HG03060 (cell line): ENCODE results near the gene TENT5C.

Source experiments
- ATAC-seq: cut with Tn5 transposase; IDR thresholded peaks from one replicate; pipeline ENCODE4 v1.9.1; 2021; ENCODE audit warnings: low read depth, moderate number of reproducible peaks; ENCODE audit not compliant: unreplicated experiment

Gene TENT5C

DNA sequence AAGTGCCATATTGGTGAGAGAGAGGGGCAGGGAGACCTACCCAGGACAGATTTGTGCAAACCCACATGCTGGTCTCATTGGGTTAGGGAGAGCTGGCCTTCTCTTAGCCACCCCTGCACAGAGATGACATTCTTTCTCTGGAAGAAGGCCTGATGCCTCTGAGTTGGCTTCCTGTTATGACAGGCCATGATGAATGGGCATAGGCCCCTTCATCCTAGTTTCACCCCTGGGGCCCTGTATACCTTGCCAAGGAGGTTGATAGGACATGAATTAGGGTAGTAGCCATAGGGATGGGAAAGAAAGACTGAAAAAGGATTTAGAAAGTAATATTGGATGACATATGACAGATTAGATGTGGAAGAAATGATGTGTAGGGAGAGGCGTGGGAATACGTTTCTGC lies 46.6 kb downstream of the TENT5C start:
- ATAC-seq = no peak

DNA sequence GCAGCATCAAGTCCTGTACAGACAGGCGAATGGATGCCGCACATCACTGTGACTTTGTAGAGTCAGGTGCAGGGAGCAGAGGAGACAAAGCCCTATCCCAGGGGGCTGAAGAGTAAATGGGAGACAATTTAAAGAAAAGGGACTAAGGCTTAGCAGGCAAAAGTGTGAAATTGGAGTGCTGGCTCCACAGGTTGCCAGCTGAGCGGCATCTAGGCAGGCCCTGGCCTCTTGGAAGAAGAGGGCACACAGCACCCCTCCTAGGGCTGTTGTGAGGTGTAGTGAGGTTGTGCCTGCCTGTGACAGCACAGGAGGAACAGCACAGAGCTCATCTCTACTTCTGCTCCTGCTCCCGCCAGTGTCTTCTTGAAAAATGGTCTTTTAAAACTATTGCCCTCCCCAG lies 47.3 kb downstream of the TENT5C start:
- no peak for ATAC-seq

DNA sequence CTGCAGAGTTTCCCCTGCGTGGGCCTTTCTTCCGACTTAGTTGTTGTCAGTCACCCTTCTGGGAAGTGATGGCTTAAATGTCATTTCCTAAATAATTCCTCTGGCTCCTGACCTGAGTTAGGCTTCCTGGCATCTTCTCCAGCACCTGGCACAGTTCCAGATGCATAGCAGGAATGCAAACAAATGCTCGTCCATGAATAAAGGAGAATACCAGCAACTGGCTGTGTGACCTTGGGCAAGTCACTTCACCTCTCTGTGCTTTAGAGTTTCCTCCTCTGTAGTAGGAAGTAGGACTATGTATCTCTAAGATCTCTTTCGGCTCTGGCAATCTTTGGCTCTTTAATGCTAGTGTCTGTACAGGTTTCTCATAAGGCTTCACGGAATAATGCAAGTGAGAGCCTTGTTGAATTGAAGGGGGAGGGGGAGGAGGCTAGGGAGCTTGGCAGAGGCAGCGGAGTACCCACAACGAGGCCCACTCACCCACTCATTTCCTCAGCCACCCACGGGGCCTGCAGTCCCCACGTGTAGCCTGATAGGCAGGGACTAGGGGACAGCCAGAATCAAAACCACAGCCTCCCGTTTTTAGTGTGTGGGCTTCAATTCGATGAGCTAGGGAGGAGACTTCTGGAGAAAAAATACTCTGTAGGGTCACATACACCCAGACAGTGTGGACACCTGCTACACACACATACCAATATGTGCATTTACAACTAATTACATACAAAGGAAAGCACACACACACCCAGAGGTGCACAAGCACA lies 48.1 kb downstream of the TENT5C start:
- no peak for ATAC-seq

DNA sequence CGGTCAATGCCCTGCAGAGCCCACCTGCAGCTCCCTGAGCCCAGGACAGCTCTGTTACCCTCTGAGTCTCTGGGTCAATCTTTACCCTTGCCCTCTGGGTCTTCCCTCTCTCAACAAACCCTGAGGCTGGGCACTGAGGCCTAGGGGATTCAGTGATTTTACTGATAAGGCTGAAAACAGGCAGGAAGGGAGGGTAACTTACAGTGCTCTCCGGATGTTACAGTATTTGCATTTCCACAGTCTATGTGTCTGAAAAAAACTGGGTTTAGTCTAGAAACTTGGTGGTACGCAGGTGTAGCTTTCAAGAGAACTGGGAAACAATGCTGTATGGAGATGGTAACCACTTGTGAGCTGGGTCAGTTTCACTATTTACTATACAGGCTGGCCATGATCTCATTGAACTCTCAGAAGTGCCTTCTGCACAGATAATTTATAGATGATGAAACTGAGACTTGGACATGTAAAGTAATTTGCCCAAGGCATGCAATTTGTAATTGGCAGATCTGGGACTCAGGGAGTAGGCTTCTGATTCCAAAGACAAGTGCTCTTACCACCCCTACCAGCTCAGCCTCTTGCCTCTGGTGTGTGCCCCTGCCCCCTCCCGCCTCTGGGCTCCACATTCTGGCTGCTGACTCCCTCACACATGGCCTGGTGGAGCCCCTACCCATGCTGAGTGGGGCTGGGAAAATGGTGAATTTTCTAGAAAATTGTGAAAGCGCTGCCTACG lies 48.8 kb downstream of the TENT5C start:
- ATAC-seq = peak; percentile 86

DNA sequence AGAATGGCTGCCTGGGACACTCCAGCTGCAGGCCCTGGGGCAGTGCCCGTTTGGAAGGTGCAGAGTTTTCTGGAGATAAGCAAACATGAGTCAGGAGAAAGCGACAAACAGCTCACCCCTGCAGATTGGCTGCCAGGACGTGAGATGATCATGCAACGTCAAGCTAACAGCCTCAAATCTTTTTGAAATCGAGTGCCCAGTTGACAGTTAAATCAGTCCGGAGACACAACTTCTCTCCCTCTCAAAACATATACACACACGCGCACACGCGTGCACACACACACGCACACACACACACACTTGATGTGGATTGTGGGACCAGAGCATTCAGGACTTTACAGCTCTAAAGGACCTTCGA lies 49.4 kb downstream of the TENT5C start:
- ATAC-seq = no peak

DNA sequence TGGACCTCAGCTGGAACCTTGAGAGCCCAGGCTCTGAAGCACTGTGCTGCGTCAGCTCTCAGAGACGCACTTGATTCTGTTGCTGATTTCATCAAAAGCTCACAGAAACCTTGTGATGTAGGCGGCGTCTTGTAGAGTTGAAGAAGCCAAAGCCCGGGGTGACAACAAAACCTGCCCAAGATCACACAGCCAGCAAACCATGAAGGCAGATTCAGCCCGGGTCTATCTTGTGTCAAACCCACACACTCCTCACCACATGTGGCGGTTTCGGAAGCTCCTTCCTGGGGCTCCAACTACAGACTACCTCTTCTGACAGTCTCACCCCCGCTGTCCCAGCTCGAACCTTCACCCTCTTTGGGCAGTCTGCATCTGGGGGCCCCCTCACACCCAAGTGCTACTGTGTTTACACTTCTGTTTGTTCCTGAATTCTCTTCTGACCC lies 50.4 kb downstream of the TENT5C start:
- ATAC-seq = peak; percentile 32

DNA sequence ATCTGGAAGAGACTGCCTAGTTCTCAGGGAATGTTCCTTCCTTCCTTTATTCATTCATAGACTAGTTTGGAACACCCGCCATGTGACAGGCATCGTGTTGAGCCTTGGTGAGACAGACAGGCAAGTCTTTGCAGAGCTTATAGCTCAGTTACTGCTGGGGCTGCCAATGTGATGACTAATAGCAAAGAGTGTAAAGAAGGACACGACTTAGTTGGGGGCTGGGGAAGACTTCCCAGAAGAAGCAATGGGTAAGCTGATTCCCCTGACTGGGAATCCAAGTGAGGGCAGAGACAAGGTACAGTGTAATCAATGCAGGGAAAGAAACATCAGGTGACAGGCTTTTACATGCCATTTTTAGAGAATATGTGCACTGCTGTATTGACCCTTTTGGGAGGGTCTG lies 51.2 kb downstream of the TENT5C start:
- no peak for ATAC-seq

DNA sequence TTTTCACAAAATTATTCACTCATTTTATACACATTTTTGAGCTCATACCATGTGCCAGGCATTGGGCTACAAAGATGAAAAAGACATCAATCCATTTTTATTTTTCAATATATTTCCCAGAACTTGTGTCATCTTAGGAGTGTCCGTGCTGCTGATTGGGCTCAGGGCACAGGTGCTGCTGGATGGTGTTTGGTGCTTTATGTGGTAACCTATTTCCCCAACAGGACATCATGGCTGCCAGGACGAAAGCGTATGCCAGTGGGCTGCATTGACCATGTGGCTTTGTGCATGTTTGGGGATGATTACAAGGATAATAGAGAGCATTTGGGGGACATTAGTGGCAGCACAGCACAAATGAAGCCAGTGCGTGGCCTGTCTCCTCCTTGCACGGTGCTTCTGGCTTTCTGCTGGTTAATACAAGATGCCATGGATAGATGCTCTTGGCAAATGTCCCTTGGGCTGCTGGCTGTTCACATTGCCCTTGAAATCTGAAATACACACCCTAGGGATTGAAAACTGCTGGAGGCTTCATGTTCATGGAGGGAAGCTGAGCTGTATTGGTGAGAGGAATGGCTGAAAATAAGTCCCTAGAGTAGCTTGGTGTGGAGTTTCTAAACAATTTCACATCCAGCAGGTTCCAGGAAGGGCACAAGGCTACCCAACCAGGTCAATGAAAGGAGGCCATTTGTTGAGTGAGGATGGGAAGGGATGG lies 52.3 kb downstream of the TENT5C start:
- ATAC-seq = no peak

DNA sequence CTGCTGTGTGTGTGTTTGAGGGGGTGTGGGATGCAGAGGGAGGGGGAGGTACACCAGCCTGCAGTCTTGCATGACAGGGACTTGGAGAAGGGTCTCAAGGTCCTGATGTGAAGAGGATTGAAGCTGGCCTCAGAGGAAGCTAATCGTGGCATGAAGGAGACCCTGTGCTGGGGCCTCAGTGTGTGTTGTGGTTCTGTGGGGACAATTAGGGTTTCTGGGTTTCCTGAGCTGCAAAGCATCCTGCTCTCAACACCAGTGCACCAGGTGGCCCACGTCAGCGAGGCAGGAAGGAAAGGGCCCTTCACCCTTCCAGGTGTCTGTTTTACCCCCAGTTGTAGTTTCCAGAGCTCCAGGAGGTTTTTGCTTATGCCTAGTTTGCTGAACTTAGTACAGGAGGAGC lies 52.8 kb downstream of the TENT5C start:
- ATAC-seq = no peak

DNA sequence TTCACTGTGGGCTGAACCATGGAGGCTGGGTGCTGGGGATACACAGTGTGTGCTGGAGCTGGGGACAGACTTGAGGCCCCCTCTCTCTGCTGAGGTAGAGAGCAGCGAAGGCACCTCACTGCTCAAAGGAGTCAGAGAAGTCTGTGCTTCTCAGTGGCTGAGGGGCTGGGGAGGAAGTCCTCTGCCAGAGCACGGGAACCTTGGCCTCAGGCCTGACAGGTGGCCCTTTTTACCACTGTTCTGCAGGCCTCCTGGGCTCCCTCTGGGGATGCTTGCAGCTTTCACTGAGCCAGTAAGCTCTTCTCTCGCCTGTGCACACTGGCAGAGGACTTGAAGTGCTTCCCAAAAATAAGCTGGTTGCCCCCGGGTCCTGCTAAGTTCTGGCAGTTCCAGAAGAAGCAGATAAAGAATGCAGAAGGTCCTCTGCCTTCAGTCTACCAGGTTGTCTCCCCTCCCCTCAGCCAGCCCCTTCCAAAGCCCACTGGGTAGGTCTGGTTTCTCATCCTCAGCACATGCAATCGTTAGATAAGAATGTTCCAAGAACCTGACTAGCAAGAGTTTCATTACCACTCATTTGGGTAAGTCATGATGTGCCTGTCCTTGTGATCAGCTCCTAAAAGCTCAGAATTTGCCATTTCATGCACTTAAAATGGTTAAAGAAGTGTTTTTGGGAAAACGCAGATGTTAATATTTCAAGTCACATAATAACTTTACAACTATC lies 53.9 kb downstream of the TENT5C start:
- ATAC-seq = no peak

DNA sequence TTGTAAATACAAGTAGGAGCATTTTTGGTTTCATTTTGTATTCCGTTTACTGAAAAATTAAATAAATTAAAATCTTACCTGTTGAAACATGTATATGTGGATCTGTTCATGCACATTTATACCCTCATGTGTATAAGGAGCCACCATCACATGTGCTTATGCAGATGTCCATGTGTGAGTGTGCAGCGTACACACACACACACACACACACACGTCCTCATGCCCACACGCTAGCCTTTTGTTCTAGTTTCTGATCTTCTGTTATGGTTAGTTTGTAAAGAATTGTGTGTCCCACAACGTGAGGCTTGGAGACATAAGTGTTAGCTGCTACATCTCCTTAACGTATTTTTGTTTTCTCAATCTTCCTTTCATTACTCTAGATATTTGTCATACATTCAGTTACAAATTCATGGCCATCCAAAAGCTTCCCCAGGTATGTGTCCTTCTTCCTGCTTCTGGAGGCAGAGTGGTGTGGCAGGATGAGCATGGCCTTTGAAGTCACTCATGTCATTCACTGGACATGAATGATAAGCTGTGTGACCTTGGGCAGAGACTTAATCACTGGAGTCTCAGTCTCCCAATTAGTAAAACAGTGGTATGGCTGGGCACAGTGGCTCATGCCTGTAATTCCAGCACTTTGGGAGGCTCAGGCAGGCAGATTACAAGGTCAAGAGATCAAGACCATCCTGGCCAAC lies 54.6 kb downstream of the TENT5C start:
- no peak for ATAC-seq

DNA sequence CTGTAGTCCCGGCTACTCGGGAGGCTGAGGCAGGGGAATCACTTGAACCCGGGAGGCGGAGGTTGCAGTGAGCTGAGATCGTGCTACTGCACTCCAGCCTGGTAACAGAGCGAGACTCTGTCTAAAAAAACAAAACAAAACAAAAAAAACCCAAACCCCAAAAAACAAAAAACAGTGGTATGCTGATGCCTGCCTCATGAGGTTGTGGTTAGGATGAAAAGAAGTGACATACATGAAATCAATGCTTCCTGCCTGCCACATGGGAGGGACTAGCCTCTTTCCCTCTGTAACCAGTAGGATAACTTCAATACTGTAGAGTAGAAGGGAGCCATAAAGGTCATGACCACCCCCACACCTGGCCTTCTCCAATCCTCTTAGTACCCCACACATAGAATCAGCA lies 55.2 kb downstream of the TENT5C start:
- ATAC-seq = no peak

DNA sequence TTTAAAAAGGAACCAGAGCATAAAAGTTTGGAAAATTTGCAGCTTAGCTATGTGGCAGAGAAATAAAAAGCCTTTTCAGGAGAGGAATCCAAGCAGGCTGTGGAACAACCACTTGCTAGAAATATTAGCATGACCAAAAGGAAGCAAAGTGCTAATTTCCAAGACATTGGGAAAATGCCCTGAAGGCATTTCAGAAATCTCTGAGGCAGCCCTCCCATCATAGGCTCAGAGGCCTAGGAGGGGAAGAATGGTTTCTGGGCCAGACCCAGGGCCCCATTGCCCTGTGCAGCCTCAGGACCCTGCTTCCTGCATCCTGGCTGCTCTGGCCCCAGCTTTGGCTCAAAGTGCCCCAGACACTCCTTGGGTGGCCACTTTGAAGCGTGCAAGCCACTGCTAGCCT lies 56.8 kb downstream of the TENT5C start:
- ATAC-seq = no peak

DNA sequence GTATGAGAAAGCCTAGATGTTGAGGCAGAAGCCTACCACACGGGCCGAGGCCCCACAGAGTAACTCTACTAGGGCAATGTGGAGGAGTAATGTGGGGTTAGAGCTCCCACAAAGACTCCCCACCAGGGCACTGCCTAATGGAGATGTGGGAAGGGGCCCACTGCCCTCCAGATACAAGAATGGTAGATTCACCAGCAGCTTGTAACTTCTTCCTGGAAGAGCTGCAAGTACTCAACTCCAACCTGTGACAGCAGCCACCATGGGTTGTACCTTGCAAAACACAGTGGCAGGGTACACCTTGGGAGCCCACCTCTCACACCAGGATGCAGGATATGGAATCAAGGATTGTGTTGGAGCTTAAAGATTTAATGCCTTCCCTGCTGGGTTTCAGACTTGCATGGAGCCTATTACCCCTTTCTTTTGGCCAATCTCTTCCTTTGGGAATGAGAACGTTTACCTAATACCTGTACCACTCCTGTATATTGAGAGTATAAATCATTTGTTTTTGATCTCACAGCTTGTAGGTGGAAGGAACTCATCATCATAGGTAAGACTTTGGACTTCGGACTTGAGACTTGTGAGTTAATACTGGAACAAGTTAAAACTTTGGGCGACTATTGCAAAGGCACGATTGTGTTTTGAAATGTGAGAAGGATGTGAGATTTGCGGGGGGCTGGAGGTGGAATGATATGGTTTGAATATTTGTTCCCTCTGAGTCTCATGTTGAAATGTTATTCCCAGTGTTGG lies 57.5 kb downstream of the TENT5C start:
- ATAC-seq = no peak

DNA sequence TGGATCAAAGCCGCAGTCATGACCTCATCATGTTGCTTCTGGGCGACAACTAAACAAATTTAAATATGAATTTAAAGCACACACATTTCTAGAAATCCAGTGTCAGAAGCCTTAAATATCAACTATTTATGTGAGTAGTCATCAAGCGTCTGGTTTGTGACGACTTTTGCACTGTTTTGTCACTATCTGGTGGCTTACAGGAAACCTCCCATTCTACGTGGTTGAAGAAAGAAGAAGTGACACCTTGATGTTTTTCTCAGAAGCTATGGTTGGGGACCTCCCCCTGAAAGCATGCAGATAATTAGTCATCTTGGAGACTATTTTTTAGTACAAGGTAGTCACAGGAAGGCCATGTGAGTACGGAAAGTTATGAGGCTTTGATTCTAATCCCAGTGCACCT lies 58.5 kb downstream of the TENT5C start:
- peak; percentile 99 for ATAC-seq

DNA sequence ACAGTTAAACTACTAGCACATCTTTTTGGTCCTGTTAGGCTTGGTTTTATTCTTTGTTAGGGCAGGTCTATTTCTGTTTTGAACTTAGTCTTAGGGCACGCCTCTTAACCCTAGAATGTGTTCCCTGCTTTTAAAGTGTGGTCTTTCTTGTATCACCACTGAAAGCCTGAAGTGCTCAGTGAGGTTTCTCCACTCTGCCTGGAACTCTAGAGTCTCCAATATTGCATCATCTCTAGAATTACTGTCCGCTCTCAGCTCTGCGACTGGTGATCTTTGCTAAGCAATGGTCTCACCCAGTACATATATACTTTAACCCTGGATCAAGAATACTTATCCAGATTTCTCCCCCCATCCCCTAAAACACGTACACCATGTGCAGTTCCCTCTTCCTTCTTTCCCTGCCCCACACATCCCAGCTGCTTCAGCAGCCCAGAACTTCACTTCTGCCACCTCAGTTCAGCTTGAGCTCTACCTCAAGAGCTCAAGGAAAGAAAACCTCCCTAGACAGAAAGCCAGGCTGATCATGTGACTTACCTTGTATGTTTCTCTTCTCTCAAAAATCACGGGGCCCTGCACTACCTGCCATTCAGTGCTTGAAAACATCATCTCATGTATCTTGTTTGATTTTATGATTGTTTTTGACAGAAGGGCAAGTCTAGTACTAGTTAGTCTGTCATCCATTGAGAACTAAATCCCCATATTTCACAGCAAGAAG lies 59.9 kb downstream of the TENT5C start:
- no peak for ATAC-seq

DNA sequence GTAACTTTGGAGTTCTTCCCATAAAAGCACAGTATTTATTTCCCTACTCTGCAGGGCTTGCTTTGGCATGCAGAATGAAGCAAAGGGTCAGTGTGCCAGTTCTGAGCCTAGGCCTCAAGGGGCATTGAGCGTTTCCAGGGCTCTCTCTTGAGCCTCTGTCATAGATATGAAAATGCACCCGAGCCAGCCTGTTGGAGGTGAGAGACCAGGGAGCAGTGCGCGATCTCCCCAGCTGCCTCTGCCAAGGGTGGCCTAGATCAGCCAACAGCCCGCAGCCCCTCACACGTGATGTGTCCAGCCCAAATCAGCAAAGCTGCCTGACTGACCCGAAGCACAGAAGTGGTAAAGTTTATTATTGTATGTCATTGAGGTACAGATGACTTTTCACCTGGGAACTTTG lies 63.7 kb downstream of the TENT5C start:
- ATAC-seq = no peak

DNA sequence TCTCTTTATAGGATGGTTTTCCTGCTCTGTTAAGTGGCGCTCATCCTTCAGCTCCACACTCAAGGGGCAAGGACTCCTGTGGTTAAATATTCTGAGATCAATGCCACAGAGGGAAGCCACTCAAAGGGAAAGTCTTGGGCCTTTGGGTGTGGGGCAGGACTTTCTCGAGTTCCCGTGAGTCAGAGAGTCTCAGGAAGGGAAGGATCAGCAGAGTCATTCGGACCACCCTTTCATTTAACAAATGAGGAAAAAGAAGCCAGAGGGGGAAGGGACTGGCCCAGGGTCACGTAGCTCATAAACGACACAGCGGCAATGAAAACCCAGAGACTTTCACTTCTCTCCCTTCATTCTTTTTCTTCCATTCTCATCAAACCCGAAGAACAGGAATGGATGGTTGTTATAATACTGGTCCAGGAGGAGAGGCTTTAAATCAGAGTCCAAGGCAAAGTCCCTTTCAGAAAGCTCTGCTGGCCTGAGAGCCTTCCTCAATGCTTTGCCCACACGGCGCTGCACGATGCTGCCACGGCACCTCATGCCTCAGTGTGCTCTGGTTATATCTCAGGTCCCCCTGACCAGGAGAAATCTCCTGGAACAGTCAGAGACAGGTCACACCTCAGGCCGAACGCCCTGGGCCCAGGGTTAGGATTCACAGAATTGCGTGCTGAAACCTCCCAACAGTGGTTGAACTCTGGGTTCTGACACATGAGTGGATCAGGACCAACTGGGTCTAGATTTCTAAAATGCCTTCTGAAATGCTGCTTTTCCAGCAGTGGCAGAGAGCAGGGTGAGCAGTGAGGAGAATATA lies 65.3 kb downstream of the TENT5C start:
- ATAC-seq = no peak
